Measurements from ENCODE around the gene MANEAL.

DNA sequence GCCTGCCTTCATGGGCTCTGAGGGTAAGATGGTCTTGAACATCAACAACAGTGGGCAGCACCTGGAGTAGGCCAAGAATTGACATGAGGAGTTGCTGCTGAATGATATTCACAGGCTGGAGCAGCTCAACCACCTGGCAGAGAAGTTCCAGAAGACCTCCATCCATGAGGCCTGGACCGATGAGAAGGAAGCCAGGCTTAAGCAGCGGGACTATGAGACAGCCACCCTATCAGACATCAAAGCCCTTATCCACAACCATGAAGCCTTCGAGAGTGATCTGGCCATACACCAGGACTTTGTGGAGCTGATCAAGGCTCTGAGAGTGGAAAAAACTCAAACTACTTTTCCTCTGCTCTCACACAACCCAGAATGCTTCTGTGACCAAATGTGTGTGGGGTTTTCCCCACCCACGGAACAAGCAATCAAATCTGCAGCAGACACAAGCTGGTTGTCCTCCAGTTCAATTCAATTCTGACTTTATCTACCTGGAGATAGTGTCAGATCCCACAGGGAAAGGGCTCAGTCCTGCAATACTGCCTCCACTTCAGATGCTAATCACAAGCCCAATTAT is 16.6 kb upstream of the MANEAL start:
- TF ChIP-seq, protein P1, sequence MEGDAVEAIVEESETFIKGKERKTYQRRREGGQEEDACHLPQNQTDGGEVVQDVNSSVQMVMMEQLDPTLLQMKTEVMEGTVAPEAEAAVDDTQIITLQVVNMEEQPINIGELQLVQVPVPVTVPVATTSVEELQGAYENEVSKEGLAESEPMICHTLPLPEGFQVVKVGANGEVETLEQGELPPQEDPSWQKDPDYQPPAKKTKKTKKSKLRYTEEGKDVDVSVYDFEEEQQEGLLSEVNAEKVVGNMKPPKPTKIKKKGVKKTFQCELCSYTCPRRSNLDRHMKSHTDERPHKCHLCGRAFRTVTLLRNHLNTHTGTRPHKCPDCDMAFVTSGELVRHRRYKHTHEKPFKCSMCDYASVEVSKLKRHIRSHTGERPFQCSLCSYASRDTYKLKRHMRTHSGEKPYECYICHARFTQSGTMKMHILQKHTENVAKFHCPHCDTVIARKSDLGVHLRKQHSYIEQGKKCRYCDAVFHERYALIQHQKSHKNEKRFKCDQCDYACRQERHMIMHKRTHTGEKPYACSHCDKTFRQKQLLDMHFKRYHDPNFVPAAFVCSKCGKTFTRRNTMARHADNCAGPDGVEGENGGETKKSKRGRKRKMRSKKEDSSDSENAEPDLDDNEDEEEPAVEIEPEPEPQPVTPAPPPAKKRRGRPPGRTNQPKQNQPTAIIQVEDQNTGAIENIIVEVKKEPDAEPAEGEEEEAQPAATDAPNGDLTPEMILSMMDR (IDR thresholded peaks at IDR 0.05), result no peak
- TF ChIP-seq POLR2A (IDR thresholded peaks at IDR 0.05), result no peak

Data from testis (tissue), 2 donors.